K562 (cell line): ENCODE data around the gene ZNF141. TPM values are rescaled to one million over a fixed set of nuclear protein-coding genes. Genes with fewer than 3 reads are reported as not detected.

Source experiments
- ATAC-seq: fragments of 200-7000 bp; cut with Tn5 transposase; 3 replicates; pipeline ENCODE4 v1.9.1; 2020; ENCODE audit warnings: moderate library complexity
- BruUV-seq: library from RNA; stranded (reverse); fragments of 400-500 nt; replicated peaks from 2 replicates; lab custom pipeline; 2021; lab: Mats Ljungman, UMichigan
- CTCF ChIA-PET: fragments of 300-600 bp; formaldehyde crosslinking; extraction: SDS; loops from one replicate; lab custom pipeline; 2021; ENCODE audit warnings: low intra/inter-chr PET ratio; lab: Yijun Ruan, JAX
- POLR2A ChIA-PET: fragments of 300-600, 350-650 bp; sonication (Branson Sonifier 250); formaldehyde crosslinking; extraction: SDS; loops from one replicate; lab custom pipeline; 2021; ENCODE audit warnings: antibody characterized with exemption, inconsistent platforms; lab: Yijun Ruan, JAX
- DNase-seq, 4 experiments: peaks; one replicate each; pipeline versions ENCODE4 v3.0.0 to v3.0.0-alpha.2; 2011 to 2018; ENCODE audit warnings: low spot score in 3 of 4, mixed read lengths in 3 of 4; ENCODE audit errors: extremely low read depth in 1 of 4
- FAIRE-seq: peaks from 2 replicates; lab custom pipeline; 2011; peaks lifted over from hg19 to GRCh38; lab: Jason Lieb, UNC
- H2AFZ ChIP-seq: 2 replicates; pipeline ENCODE4 v1.6.0; 2011; ENCODE audit warnings: low read depth, low read length, control low read depth, inconsistent platforms
- H3K27ac ChIP-seq: fragments of 200-600 bp; 3 replicates; pipeline ENCODE4 v1.8.0; 2011; ENCODE audit warnings: low read depth, mild to moderate bottlenecking, control low read depth, inconsistent platforms, low read length, moderate library complexity, mixed read lengths; ENCODE audit errors: extremely low read depth
- H3K27me3 ChIP-seq, 2 experiments: fragments of 300-600 bp in 1 of 2; 2 replicates in 1 of 2; 3 replicates in 1 of 2; pipeline versions ENCODE4 v1.6.0 to v1.8.0; 2011; ENCODE audit warnings: inconsistent platforms in 2 of 2, low read length in 2 of 2, mild to moderate bottlenecking in 1 of 2, mixed read lengths in 1 of 2, moderate library complexity in 1 of 2; ENCODE audit not compliant: control insufficient read depth in 2 of 2, insufficient read depth in 2 of 2
- H3K36me3 ChIP-seq: fragments of 300-600 bp; 3 replicates; pipeline ENCODE4 v1.8.0; 2011; ENCODE audit warnings: mild to moderate bottlenecking, low read length, inconsistent platforms; ENCODE audit not compliant: control insufficient read depth, insufficient read depth
- H3K4me1 ChIP-seq, 2 experiments: fragments of 200-600 bp in 1 of 2; replicated peaks in 1 of 2; 2 replicates in 1 of 2; 3 replicates in 1 of 2; pipeline versions ENCODE4 v1.5.1 to v1.8.0; 2011; ENCODE audit warnings: inconsistent platforms in 2 of 2, low read length in 2 of 2, mild to moderate bottlenecking in 1 of 2, mixed read lengths in 1 of 2, moderate library complexity in 1 of 2; ENCODE audit not compliant: control insufficient read depth in 2 of 2, insufficient read depth in 2 of 2
- H3K4me2 ChIP-seq: 2 replicates; pipeline ENCODE4 v1.6.1; 2011; ENCODE audit warnings: low read length, control low read depth, inconsistent platforms, mixed read lengths; ENCODE audit not compliant: insufficient read depth
- H3K4me3 ChIP-seq: fragments of 200-600 bp; sonication (generic), shearing (Covaris generic); 2 replicates; pipeline ENCODE4 v1.5.1; 2016; ENCODE audit warnings: control low read depth, inconsistent platforms
- H3K79me2 ChIP-seq: fragments of 200-600 bp; 3 replicates; pipeline ENCODE4 v1.8.0; 2011; ENCODE audit warnings: low read length, inconsistent platforms; ENCODE audit not compliant: control insufficient read depth, insufficient read depth
- H3K9ac ChIP-seq, 2 experiments: 2 replicates each; pipeline versions ENCODE4 v1.6.0 to v1.6.1; 2011; ENCODE audit warnings: low read depth in 2 of 2, low read length in 2 of 2, control low read depth in 1 of 2, inconsistent platforms in 1 of 2, mild to moderate bottlenecking in 1 of 2, mixed read lengths in 1 of 2; ENCODE audit not compliant: insufficient read depth in 1 of 2
- H3K9me1 ChIP-seq: one replicate; pipeline ENCODE4 v1.6.0; 2011; ENCODE audit warnings: inconsistent platforms, mild to moderate bottlenecking, low read length, moderate library complexity; ENCODE audit not compliant: control insufficient read depth, insufficient read depth
- H3K9me3 ChIP-seq: replicated peaks from 2 replicates; pipeline ENCODE4 v1.5.1; 2011; ENCODE audit warnings: low read depth, low read length, inconsistent platforms; ENCODE audit not compliant: control insufficient read depth, insufficient read depth
- H4K20me1 ChIP-seq: replicated peaks from 2 replicates; pipeline ENCODE4 v1.6.1; 2011; ENCODE audit warnings: low read length, inconsistent platforms, mixed read lengths; ENCODE audit not compliant: control insufficient read depth, insufficient read depth
- CBFA2T3 ChIP-seq: fragments of 450-650 bp; IDR thresholded peaks from 2 replicates; pipeline ENCODE4 v1.6.1; 2017
- CBX5 ChIP-seq: IDR thresholded peaks from 2 replicates; pipeline ENCODE4 v1.6.1; 2014; ENCODE audit warnings: low read depth, borderline replicate concordance
- FUS ChIP-seq: fragments of 200-400 bp; formaldehyde crosslinking; optimal IDR thresholded peaks from 2 replicates; pipeline ENCODE3; 2017; ENCODE audit warnings: low read depth, low read length
- LARP7 ChIP-seq: fragments of 450-650 bp; IDR thresholded peaks from 2 replicates; pipeline ENCODE4 v1.6.1; 2016
- MAFF ChIP-seq: IDR thresholded peaks from 2 replicates; pipeline ENCODE4 v1.6.1; 2012; ENCODE audit warnings: low read length, improper control_type of control experiment
- MAX ChIP-seq: sonication (generic); formaldehyde crosslinking; IDR thresholded peaks from 2 replicates; pipeline ENCODE4 v1.9.0; 2022; ENCODE audit warnings: mild to moderate bottlenecking, missing genetic modification reagents
- MLX ChIP-seq, 2 experiments: fragments of 450-650 bp in 1 of 2; sonication (generic) in 1 of 2; formaldehyde crosslinking; conservative IDR thresholded peaks; 2 replicates each; pipeline versions ENCODE4 v1.4.0 to v1.8.1; 2020 to 2022; ENCODE audit warnings: mild to moderate bottlenecking in 1 of 2, missing genetic modification reagents in 1 of 2
- MTF1 ChIP-seq: fragments of 250-450 bp; sonication (Bioruptor Pico); IDR thresholded peaks from 2 replicates; pipeline ENCODE4 v1.9.0; 2021; ENCODE audit warnings: moderate library complexity, mild to moderate bottlenecking, inconsistent platforms, borderline replicate concordance
- SLC30A9 ChIP-seq: fragments of 250-450 bp; sonication (Bioruptor Pico); IDR thresholded peaks from 2 replicates; pipeline ENCODE4 v1.8.0; 2022; ENCODE audit warnings: mild to moderate bottlenecking, moderate library complexity
- SRSF7 ChIP-seq: fragments of 200-400 bp; formaldehyde crosslinking; optimal IDR thresholded peaks from 2 replicates; pipeline ENCODE3; 2017; ENCODE audit warnings: mild to moderate bottlenecking, low read depth, low read length
- ZNF274 ChIP-seq: IDR thresholded peaks from 2 replicates; pipeline ENCODE4 v1.6.1; 2011; ENCODE audit warnings: low read depth, mild to moderate bottlenecking, low read length, moderate library complexity, borderline replicate concordance
- ZNF551 ChIP-seq: fragments of 250-450 bp; sonication (Bioruptor Pico); IDR thresholded peaks from 2 replicates; pipeline ENCODE4 v1.5.0; 2021; ENCODE audit warnings: mild to moderate bottlenecking, moderate library complexity
- ZNF707 ChIP-seq: fragments of 250-450 bp; sonication (Bioruptor Pico); conservative IDR thresholded peaks from 2 replicates; pipeline ENCODE4 v1.8.0; 2022; ENCODE audit warnings: inconsistent platforms, mild to moderate bottlenecking, moderate library complexity
- ZNF764 ChIP-seq: fragments of 250-450 bp; sonication (Bioruptor Pico); IDR thresholded peaks from 2 replicates; pipeline ENCODE4 v1.4.0; 2020; ENCODE audit warnings: low read depth, mild to moderate bottlenecking, moderate library complexity
- ZNF778 ChIP-seq: fragments of 450-650 bp; formaldehyde crosslinking; IDR thresholded peaks from 2 replicates; pipeline ENCODE4 v1.4.0; 2020; ENCODE audit warnings: mild to moderate bottlenecking, moderate library complexity
- WGBS: fragments of 100-300 bp; shearing (Covaris generic); methylation state at CpG from one replicate; pipeline ENCODE4 v1.1.6; 2016; ENCODE audit warnings: low coverage, mixed read lengths; ENCODE audit not compliant: insufficient coverage; ENCODE audit errors: missing lambda C conversion rate; 5-methylcytosine and 5-hydroxymethylcytosine counted together
- in situ Hi-C: fragments of 300-500 bp; cut with MboI; formaldehyde crosslinking; loops from 4 replicates; pipeline ENCODE4 v1.15.0; 2018; ENCODE audit warnings: inconsistent platforms, mixed read lengths
- intact Hi-C: fragments of 100-400 bp; cut with micrococcal nuclease; formaldehyde crosslinking; loops from 2 replicates; pipeline ENCODE4 v1.14.2; 2022
- polyA plus RNA-seq, 8 experiments: library from polyadenylated mRNA; depleted of rRNA in 4 of 8; stranded (reverse) in 5 of 8; unstranded in 3 of 8; fragments of >200 nt; fragmentation: Nextera tagmentation in 2 of 8; fragmentation: Illumina TruSeq in 1 of 8; extraction: Ambion mirVana in 2 of 8; extraction: Trizol in 1 of 8; gene quantifications; 2 replicates each; pipeline versions ENCODE4 v1.2.1 to v1.2.3, GENCODE V29; 2011 to 2014; ENCODE audit warnings: inconsistent platforms in 1 of 8, missing spikeins in 1 of 8
- total RNA-seq, 7 experiments: library from RNA; depleted of rRNA in 6 of 7; stranded (reverse); fragments of >200 nt in 6 of 7; fragmentation: Illumina TruSeq in 2 of 7; extraction: Trizol in 2 of 7; gene quantifications; 2 replicates each; pipeline versions ENCODE4 v1.2.1 to v1.2.3, GENCODE V29; 2011 to 2021; ENCODE audit warnings: low replicate concordance in 1 of 7

The ZNF141 gene
- total and polyA plus RNA-seq, 9 of the 15 experiments (the other 6 are each of a cell fraction or from before 2014, with no cell fraction given), result 0.09 TPM; not detected in 8

GRCh38 chr4:338759-339097 is 1.1 kb downstream of the ZNF141 start:
- in situ Hi-C loops (no loop called here), intact Hi-C loops (no loop called here)
- Histone ChIP-seq H3K27me3 (no peaks in the 10 kb centered on the region), H3K9ac (no peak overlapping the region), H3K4me2 (no peak overlapping the region), H3K27ac (no peak overlapping the region), H3K9me3 (no peaks in the 10 kb centered on the region), H3K4me1 (no peaks in the 10 kb centered on the region), H3K9me1 (no peaks in the 10 kb centered on the region), H2AFZ (no peak overlapping the region), H3K36me3 (no peaks in the 10 kb centered on the region), H3K79me2 (no peaks in the 10 kb centered on the region), H3K4me3 (no peak overlapping the region), H4K20me1 (no peaks in the 10 kb centered on the region)
- DNase-seq (no peak), FAIRE-seq (no peak), ATAC-seq (no peak)
- POLR2A ChIA-PET, result no interaction called here
- CTCF ChIA-PET, result no interaction called here
- WGBS, result 2% methylated on average over 12 of the region's 13 CpGs
- BruUV-seq, result no TSS peak
- TF ChIP-seq SRSF7 (no peak), ZNF274 (no peak), FUS (no peak), SLC30A9 (CRISPR knock-in tag) (no peak), CBX5 (no peak), LARP7 (no peak), MLX (CRISPR knock-in tag; conservative IDR thresholded peaks at IDR 0.05) (no peak)
- TF ChIP-seq, all 486 proteins: peak for 0

- Histone ChIP-seq H3K4me3 (no peak overlapping the region), H3K9me1 (no peaks in the 10 kb centered on the region), H3K9ac (no peak overlapping the region), H2AFZ (no peak overlapping the region), H3K4me2 (no peak overlapping the region), H3K79me2 (no peaks in the 10 kb centered on the region), H4K20me1 (no peaks in the 10 kb centered on the region), H3K27ac (no peak overlapping the region), H3K9me3 (no peaks in the 10 kb centered on the region), H3K36me3 (no peaks in the 10 kb centered on the region), H3K4me1 (no peaks in the 10 kb centered on the region), H3K27me3 (no peaks in the 10 kb centered on the region)
- TF ChIP-seq CBX5 (no peak), CBFA2T3 (no peak), ZNF707 (no peak), ZNF551 (CRISPR knock-in tag) (no peak), ZNF778 (CRISPR knock-in tag) (no peak), MAFF (no peak), ZNF764 (CRISPR knock-in tag) (no peak), MTF1 (no peak), MAX (CRISPR knock-in tag) (no peak)
- WGBS, result 1% methylated on average over 4 of the region's 4 CpGs
- no peak for ATAC-seq
- no peak for FAIRE-seq
- in situ Hi-C loops (no loop called here), intact Hi-C loops (no loop called here)
- ChIA-PET POLR2A (no interaction called here), CTCF (no interaction called here)
- BruUV-seq, result no TSS peak
- DNase-seq, result peak in 1 of 4 experiments; percentile 15
Observed at GRCh38 chr4:340011-340410, 2.4 kb downstream of the ZNF141 start.
